HEK293 (cell line): ENCODE data around the gene GMEB2.

Source experiments
- CTCF ChIA-PET: fragments of 350-600 bp; formaldehyde crosslinking; extraction: SDS; loops from one replicate; lab custom pipeline; 2021; ENCODE audit warnings: antibody characterized with exemption; lab: Yijun Ruan, JAX
- POLR2A ChIA-PET: fragments of 300-600 bp; formaldehyde crosslinking; extraction: SDS; loops from one replicate; lab custom pipeline; 2020; ENCODE audit warnings: antibody characterized with exemption, inconsistent platforms; lab: Yijun Ruan, JAX
- H3K27ac ChIP-seq: fragments of 200-500 bp; sonication (Bioruptor generic); 2 replicates; pipeline ENCODE4 v1.5.1; 2014; ENCODE audit warnings: low read depth, low read length, control low read depth, inconsistent platforms; ENCODE audit errors: extremely low read depth
- H3K36me3 ChIP-seq, 2 experiments: fragments of 200-500 bp in 1 of 2; sonication (Bioruptor generic) in 1 of 2; 1 replicate in 1 of 2; 2 replicates in 1 of 2; pipeline ENCODE4 v1.5.1; 2014 to 2017; ENCODE audit warnings: inconsistent platforms in 2 of 2, low read length in 2 of 2; ENCODE audit not compliant: control insufficient read depth in 2 of 2, insufficient read depth in 1 of 2
- H3K4me1 ChIP-seq: fragments of 200-500 bp; sonication (Bioruptor generic); 2 replicates; pipeline ENCODE4 v1.5.1; 2014; ENCODE audit warnings: mild to moderate bottlenecking, low read length, inconsistent platforms; ENCODE audit not compliant: control insufficient read depth, insufficient read depth
- H3K4me3 ChIP-seq: 2 replicates; pipeline ENCODE4 v1.5.1; 2011; ENCODE audit warnings: low read depth, mild to moderate bottlenecking, control low read depth, low read length, moderate library complexity
- H3K9me3 ChIP-seq: fragments of 200-500 bp; sonication (Bioruptor generic); 2 replicates; pipeline ENCODE4 v1.5.1; 2014; ENCODE audit warnings: low read depth, low read length, inconsistent platforms; ENCODE audit not compliant: control insufficient read depth, insufficient read depth
- GLIS1 ChIP-seq: fragments of 450-650 bp; formaldehyde crosslinking; IDR thresholded peaks from 2 replicates; pipeline ENCODE4 v1.5.1; 2016; ENCODE audit warnings: missing biosample characterization, missing genetic modification characterization
- HOXD13 ChIP-seq: sonication (generic); formaldehyde crosslinking; IDR thresholded peaks from 2 replicates; pipeline ENCODE4 v1.8.0; 2022; ENCODE audit warnings: missing genetic modification reagents, borderline replicate concordance
- KLF1 ChIP-seq: fragments of 450-650 bp; formaldehyde crosslinking; IDR thresholded peaks from 2 replicates; pipeline ENCODE4 v1.5.1; 2016; ENCODE audit warnings: missing biosample characterization, missing genetic modification characterization
- KLF10 ChIP-seq: fragments of 450-650 bp; IDR thresholded peaks from 2 replicates; pipeline ENCODE4 v1.5.1; 2018; ENCODE audit warnings: missing biosample characterization, mild to moderate bottlenecking, missing genetic modification characterization
- MZF1 ChIP-seq: fragments of 450-650 bp; formaldehyde crosslinking; IDR thresholded peaks from 2 replicates; pipeline ENCODE4 v1.5.1; 2017; ENCODE audit warnings: missing biosample characterization, missing genetic modification characterization, borderline replicate concordance
- OVOL3 ChIP-seq: fragments of 450-650 bp; formaldehyde crosslinking; IDR thresholded peaks from 2 replicates; pipeline ENCODE4 v1.5.1; 2016; ENCODE audit warnings: missing biosample characterization, missing genetic modification characterization
- SP2 ChIP-seq: fragments of 450-650 bp; formaldehyde crosslinking; IDR thresholded peaks from 2 replicates; pipeline ENCODE4 v1.5.1; 2016; ENCODE audit warnings: missing biosample characterization, missing genetic modification characterization
- YY2 ChIP-seq: fragments of 450-650 bp; formaldehyde crosslinking; IDR thresholded peaks from 2 replicates; pipeline ENCODE4 v1.5.1; 2016; ENCODE audit warnings: missing biosample characterization, missing genetic modification characterization
- ZFP37 ChIP-seq: fragments of 450-650 bp; formaldehyde crosslinking; IDR thresholded peaks from 2 replicates; pipeline ENCODE4 v1.5.1; 2016; ENCODE audit warnings: missing biosample characterization, missing genetic modification characterization
- ZNF133 ChIP-seq: fragments of 450-650 bp; formaldehyde crosslinking; IDR thresholded peaks from 2 replicates; pipeline ENCODE4 v1.5.1; 2016; ENCODE audit warnings: missing biosample characterization, missing genetic modification characterization
- ZNF138 ChIP-seq: fragments of 450-650 bp; formaldehyde crosslinking; IDR thresholded peaks from 2 replicates; pipeline ENCODE4 v1.5.1; 2016; ENCODE audit warnings: missing biosample characterization, missing genetic modification characterization, borderline replicate concordance
- ZNF335 ChIP-seq: fragments of 450-650 bp; formaldehyde crosslinking; conservative IDR thresholded peaks from 2 replicates; pipeline ENCODE4 v1.5.1; 2016; ENCODE audit warnings: missing biosample characterization, missing genetic modification characterization
- ZNF558 ChIP-seq: fragments of 450-650 bp; formaldehyde crosslinking; IDR thresholded peaks from 2 replicates; pipeline ENCODE4 v1.5.1; 2016; ENCODE audit warnings: missing biosample characterization, missing genetic modification characterization
- ZSCAN23 ChIP-seq: fragments of 450-650 bp; formaldehyde crosslinking; IDR thresholded peaks from 2 replicates; pipeline ENCODE4 v1.5.1; 2016; ENCODE audit warnings: missing biosample characterization, missing genetic modification characterization
- TF ChIP-seq, protein P1 (sequence below): fragments of 450-650 bp; formaldehyde crosslinking; IDR thresholded peaks from 2 replicates; pipeline ENCODE4 v1.5.1; 2016; ENCODE audit warnings: missing biosample characterization, missing genetic modification characterization, low read depth
- TF ChIP-seq, protein P2 (sequence below): fragments of 450-650 bp; formaldehyde crosslinking; IDR thresholded peaks from 2 replicates; pipeline ENCODE4 v1.5.1; 2016; ENCODE audit warnings: missing biosample characterization, missing genetic modification characterization
- TF ChIP-seq, protein P3 (sequence below): fragments of 450-650 bp; formaldehyde crosslinking; IDR thresholded peaks from 2 replicates; pipeline ENCODE4 v1.5.1; 2016; ENCODE audit warnings: missing biosample characterization, missing genetic modification characterization
- TF ChIP-seq, protein P4 (sequence below): fragments of 450-650 bp; formaldehyde crosslinking; IDR thresholded peaks from 2 replicates; pipeline ENCODE4 v1.5.1; 2016; ENCODE audit warnings: missing biosample characterization, missing genetic modification characterization

GMEB2 gene

DNA sequence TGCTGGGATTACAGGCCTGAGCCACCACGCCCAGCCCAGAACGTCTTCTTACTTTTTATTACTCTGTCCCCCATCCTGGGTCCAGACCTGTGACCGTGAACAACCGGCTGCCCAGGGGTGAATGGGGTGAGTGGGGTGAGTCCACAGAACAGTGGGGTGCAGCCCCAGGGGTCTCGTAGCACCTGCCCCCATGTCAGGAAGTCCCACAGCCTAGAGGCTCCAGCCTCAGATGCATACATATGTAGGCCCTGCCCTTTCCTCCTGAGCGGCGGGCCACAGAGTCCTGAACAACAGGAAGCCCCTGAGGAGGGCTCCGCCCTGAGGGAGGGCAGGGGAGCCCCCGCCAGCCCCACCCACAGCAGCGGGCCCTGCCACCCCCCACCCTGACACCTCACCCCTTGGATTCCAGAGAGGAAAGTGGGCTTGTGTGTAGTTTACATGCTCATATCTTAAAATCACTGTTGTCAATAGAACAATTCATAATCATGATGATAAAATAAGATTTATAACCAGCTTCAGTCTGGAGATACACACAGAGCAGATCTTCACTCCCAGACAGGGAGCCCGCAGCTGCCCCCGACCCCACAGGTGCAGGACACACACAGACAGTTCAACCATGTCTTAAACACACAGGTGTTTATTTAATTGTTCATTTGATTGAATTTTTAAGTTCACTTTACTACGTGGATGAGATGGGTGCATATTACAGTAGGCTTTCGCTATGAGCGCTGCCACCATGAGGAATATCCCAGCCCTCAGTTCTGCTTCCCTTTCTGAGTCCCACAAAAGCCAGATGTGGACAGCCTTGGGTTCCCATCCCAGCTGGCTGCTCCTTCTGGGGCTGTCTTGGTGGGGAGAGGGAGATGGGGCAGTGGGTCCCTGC lies 12.4 kb upstream of the GMEB2 start:
- Histone ChIP-seq H3K36me3 (no peaks in the 10 kb centered on the region), H3K4me3 (no peak overlapping the region), H3K4me1 (peaks cover 3% of the 10 kb centered on the region; the same call in 1 of the 2 replicates), H3K27ac (no peak overlapping the region), H3K9me3 (no peaks in the 10 kb centered on the region)
- POLR2A ChIA-PET = no interaction called here
- CTCF ChIA-PET = no interaction called here
- no peak for TF ChIP-seq ZNF138
- TF ChIP-seq OVOL3 (tag by site-specific recombination) = no peak
- TF ChIP-seq, protein P1, sequence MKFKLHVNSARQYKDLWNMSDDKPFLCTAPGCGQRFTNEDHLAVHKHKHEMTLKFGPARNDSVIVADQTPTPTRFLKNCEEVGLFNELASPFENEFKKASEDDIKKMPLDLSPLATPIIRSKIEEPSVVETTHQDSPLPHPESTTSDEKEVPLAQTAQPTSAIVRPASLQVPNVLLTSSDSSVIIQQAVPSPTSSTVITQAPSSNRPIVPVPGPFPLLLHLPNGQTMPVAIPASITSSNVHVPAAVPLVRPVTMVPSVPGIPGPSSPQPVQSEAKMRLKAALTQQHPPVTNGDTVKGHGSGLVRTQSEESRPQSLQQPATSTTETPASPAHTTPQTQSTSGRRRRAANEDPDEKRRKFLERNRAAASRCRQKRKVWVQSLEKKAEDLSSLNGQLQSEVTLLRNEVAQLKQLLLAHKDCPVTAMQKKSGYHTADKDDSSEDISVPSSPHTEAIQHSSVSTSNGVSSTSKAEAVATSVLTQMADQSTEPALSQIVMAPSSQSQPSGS (tag by site-specific recombination) = no peak
- TF ChIP-seq, protein P2, sequence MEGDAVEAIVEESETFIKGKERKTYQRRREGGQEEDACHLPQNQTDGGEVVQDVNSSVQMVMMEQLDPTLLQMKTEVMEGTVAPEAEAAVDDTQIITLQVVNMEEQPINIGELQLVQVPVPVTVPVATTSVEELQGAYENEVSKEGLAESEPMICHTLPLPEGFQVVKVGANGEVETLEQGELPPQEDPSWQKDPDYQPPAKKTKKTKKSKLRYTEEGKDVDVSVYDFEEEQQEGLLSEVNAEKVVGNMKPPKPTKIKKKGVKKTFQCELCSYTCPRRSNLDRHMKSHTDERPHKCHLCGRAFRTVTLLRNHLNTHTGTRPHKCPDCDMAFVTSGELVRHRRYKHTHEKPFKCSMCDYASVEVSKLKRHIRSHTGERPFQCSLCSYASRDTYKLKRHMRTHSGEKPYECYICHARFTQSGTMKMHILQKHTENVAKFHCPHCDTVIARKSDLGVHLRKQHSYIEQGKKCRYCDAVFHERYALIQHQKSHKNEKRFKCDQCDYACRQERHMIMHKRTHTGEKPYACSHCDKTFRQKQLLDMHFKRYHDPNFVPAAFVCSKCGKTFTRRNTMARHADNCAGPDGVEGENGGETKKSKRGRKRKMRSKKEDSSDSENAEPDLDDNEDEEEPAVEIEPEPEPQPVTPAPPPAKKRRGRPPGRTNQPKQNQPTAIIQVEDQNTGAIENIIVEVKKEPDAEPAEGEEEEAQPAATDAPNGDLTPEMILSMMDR (tag by site-specific recombination) = no peak
- TF ChIP-seq SP2 (tag by site-specific recombination) = 0 out of 2 replicates have a peak, but pooled peaks have one; percentile 17
- TF ChIP-seq, protein P3, sequence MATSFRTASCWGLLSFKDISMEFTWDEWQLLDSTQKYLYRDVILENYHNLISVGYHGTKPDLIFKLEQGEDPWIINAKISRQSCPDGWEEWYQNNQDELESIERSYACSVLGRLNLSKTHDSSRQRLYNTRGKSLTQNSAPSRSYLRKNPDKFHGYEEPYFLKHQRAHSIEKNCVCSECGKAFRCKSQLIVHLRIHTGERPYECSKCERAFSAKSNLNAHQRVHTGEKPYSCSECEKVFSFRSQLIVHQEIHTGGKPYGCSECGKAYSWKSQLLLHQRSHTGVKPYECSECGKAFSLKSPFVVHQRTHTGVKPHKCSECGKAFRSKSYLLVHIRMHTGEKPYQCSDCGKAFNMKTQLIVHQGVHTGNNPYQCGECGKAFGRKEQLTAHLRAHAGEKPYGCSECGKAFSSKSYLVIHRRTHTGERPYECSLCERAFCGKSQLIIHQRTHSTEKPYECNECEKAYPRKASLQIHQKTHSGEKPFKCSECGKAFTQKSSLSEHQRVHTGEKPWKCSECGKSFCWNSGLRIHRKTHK = no peak
- TF ChIP-seq, protein P4, sequence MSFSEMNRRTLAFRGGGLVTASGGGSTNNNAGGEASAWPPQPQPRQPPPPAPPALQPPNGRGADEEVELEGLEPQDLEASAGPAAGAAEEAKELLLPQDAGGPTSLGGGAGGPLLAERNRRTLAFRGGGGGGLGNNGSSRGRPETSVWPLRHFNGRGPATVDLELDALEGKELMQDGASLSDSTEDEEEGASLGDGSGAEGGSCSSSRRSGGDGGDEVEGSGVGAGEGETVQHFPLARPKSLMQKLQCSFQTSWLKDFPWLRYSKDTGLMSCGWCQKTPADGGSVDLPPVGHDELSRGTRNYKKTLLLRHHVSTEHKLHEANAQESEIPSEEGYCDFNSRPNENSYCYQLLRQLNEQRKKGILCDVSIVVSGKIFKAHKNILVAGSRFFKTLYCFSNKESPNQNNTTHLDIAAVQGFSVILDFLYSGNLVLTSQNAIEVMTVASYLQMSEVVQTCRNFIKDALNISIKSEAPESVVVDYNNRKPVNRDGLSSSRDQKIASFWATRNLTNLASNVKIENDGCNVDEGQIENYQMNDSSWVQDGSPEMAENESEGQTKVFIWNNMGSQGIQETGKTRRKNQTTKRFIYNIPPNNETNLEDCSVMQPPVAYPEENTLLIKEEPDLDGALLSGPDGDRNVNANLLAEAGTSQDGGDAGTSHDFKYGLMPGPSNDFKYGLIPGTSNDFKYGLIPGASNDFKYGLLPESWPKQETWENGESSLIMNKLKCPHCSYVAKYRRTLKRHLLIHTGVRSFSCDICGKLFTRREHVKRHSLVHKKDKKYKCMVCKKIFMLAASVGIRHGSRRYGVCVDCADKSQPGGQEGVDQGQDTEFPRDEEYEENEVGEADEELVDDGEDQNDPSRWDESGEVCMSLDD (tag by site-specific recombination) = peak; percentile 43; the same call in 1 of the 2 replicates
- no peak for TF ChIP-seq ZNF335
- TF ChIP-seq ZNF133 = no peak
- no peak for TF ChIP-seq KLF10
- TF ChIP-seq KLF1 (tag by site-specific recombination) = no peak; the same call in 1 of the 2 replicates
- no peak for TF ChIP-seq YY2 (tag by site-specific recombination)

DNA sequence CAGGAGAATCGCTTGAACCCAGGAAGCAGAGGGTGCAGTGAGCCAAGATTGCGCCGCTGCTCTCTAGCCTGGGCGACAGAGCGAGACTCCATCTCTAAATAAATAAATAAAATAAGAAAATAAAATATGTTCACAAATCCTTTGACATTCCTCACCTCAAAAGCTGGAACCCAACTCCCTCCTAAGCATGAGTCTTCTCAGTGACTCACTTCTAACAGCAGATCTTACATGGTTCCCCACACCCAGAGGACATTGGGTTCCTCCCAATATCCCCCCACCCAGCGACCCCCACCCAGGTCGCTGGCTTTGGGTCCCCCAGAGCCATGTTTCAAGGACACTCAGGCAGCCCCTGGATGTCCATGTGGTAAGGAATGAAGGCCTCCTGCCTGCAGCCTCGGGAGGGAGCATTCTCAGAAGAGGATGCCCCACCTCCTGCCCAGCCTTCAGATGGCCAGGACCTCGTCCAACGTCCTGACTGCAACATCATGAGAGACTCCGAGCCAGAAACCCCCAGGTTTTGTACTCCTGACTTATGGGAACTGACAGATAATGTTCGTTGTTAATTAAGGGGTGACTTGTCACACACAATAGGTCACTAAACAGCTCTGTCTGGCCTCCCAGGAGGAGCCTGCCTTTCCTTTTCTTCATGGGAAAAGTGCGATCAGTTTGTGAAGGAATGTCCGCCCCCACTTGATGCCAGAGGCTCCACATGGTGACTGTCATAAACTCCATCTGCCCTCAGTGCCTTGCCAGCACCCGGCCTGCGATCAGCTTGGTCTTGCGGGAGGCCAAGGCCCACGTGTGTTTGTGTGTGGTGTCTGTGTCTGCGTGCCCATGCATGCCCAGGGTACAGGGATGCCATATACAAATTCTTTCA lies 10.1 kb upstream of the GMEB2 start:
- Histone ChIP-seq H3K27ac (no peak overlapping the region), H3K4me1 (no peaks in the 10 kb centered on the region), H3K9me3 (no peaks in the 10 kb centered on the region), H3K4me3 (no peak overlapping the region), H3K36me3 (no peaks in the 10 kb centered on the region)
- TF ChIP-seq MZF1 (tag by site-specific recombination) = no peak
- TF ChIP-seq GLIS1 (tag by site-specific recombination) = peak; percentile 46
- no peak for TF ChIP-seq ZFP37 (tag by site-specific recombination)
- TF ChIP-seq HOXD13 (CRISPR knock-in tag) = no peak
- no peak for TF ChIP-seq ZSCAN23 (tag by site-specific recombination)
- TF ChIP-seq ZNF558 (tag by site-specific recombination) = no peak
- CTCF ChIA-PET = no interaction called here
- POLR2A ChIA-PET = no interaction called here
